HG03469 (cell line): Measurements from ENCODE around the gene BICD1.
"Not testable (repeated sequence)": the region's sequence is repeated elsewhere in the genome, so short reads cannot be mapped to it uniquely, and the experiment has no call there.

Experiments
- ATAC-seq: cut with Tn5 transposase; IDR thresholded peaks from one replicate; pipeline ENCODE4 v1.9.1; 2021; ENCODE audit warnings: mild to moderate bottlenecking, moderate library complexity, moderate number of reproducible peaks; ENCODE audit not compliant: unreplicated experiment

BICD1 gene

DNA sequence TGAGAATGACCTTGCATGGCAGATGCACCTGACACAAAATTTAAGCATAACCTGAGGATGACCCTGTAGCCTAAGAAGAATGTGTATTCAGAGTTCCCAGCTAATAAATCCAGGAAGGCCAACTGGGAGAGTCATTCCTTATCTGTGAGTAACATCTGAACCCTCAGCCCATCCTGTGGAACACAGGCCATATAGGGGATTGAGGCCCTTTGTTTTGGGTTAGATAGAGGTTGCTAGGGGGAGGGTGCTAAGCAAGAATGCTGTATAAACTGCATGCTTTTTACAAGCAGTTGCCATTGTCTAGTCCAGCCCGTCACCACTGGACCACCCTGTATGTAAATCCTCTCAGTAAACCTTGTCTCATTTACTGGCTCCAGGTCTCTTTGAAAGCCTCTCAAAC, 77.0 kb downstream of the BICD1 start:
- ATAC-seq, result no peak

DNA sequence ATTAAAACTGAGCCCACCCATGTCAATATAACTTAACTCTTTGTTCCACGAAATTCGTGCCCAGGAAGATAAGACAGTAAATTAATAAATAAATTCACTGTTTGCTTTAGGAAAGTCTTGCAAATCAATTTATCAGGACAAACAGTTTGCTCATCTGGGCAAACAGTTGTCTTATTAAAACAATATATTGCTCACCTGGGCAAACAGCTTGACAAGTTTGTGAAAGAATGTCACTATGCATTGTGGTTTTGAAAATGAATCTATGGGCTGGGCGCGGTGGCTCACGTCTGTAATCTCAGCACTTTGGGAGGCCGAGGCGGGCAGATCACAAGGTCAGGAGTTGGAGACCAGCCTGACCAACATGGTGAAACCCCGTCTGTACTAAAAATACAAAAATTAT, 80.5 kb downstream of the BICD1 start:
- not testable (repeated sequence) for ATAC-seq

DNA sequence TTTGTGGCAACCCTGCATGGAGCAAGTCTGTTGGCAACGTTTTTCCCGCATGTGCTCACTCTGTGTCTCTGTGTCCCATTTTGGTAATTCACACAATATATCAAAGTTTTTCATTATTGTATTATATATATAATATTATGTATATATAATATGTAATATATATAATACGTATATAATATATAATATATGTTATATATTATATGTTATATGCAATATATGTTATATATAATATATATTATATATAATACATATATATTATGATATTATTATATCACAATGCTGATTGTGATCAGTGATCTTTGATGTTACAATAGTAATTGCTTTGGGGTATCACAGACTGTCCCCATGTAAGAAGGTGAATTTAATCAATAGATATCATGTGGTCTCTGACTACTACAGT, 84.8 kb downstream of the BICD1 start:
- ATAC-seq, result no peak

DNA sequence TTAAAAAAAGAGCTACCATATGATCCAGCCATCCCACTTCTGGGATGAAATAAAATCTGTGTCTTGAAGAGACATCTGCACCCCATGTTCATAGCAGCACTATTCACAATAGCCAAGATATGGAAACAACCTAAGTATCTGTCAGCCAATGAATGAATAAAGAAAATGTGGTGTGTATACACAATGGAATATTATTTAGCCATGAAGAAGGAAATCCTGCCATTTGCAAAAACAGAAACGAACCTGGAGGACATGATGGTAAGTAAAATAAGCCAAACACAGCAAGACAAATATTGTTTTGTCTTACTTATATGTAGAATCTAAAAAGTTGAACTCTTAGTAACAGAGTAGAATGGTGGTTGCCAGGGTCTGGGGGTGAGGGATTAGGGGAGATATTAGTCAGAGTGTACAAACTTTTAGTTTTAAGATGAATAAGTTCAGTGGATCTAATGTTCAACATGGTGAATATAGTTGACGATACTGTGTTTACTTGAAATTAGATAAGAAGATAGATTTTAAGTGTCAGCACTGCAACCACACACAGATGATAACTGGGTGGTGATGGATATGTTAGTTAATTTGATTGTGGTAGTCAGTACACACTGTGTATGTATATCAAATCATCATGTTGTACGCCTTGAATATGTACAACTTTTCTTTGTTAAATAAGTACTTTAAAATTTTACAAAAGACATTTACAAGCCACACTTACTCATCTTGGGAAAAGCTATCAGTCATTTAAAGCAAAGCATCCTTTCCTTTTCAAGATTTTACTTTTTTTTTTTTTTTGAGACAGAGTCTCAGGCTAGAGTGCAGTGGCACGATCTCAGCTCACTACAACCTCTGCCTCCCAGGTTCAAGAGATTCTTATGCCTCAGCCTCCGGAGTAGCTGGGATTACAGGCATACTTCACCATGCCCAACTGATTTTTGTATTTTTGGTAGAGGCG, 89.9 kb downstream of the BICD1 start:
- no peak for ATAC-seq

DNA sequence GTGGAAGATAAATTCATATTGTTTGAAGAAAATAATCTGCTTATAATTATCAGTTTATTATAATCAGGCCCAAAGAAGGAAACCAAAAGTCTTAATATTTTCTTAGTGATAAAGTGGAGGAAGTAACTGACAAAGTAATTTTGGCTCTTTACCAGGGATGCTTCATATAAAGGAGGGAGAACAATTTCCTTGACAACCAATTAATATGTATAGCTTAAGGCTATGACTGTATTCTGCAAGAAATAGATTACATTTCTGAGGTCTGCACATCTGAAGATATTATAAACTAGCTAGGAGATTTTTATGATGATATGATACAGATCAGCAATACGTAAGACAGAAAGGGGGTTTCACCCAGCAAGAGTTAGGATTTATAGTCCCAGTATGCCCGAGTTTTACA, 90.8 kb downstream of the BICD1 start:
- no peak for ATAC-seq

DNA sequence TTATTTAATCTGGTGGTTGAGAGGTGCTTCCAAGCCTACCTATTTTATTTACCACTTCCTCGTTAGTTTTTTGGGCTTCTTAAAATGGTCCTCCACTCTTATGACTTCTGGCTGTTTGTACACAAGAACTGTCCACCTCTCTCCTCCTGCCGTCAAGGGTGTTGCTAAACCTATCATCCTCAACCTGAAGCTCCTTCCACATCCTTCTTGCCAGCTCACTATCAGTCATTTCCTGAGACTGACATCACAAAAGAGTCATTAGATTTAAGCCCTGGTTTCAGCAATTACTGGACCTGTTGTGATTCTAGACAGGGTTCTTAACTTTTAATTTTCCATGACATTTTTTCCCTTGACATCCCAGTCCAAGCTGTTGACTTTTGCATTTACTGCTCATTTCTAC, 91.9 kb downstream of the BICD1 start:
- no peak for ATAC-seq

DNA sequence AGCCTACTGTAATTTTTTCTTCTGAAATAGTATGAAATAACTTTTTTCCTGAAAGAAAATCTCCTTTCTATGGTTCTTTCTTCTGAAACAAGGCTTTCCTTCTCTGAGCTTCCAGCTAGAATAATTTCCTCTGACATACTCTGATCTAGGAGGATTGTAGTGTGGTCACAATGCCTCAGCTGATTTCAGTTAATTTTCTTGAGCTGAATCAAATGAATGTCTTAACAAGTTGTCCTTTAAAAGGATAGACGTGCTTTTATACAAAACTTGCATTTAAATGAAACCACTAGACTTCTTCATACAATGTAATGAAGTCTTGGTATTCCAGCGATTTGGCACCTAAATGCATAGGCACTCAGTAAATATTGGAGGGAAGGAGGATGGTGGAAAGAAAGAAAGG, 94.4 kb downstream of the BICD1 start:
- no peak for ATAC-seq

DNA sequence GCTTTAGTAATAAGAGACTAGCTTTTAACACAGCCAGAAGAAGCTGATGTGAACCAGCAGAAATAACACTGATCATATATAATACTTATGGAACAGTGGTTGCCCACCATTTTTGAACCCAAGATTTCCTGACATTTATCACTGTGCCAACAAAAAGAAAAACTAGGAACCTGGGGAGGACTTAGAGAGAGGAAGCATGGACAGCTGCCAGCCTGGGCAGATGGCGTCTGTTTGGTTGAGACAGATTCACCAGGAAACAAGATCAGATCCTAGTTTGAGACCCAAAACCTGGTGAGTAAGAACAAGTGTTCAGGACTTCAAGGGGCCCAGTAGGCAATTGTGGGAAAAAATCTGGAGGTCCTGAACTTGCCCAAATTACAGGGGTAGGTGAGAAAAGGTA, 95.3 kb downstream of the BICD1 start:
- ATAC-seq, result no peak

DNA sequence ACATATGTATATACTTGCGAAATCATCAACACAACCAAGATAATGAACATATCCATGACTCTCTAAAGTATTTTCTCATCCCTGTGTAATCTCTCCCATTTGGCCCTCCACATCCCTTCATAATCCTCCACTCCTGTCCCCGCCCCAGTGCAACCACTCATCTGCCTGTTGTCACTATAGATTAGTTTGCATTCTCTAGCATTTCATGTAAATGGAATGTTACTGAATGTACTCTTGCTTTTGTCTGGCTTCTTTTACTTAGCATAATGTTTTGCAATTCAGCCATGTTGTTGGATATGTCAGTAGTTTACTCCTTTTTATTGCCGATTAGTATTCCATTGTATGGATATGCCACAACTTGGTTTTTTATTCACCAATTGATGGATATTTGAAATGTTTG, 99.1 kb downstream of the BICD1 start:
- ATAC-seq, result no peak

DNA sequence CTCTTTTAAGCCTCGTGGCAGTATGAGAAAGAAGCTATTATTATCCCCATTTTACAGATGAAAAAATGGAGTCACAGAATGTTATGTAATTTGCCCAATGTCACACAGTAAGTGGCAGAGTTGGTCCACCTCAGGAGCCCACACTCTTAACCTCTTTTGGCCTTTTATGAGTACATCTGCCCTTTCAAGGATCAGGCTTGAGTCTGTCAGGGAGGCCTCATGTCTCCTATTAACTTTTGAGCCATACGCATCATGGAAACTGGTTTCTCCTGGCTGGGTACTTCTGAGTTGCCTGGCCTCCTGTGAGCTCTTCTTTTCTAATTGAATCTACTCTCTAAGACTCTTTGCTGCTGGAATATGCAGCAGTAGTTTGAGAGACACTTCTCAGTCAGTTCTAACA, 101.7 kb downstream of the BICD1 start:
- no peak for ATAC-seq

DNA sequence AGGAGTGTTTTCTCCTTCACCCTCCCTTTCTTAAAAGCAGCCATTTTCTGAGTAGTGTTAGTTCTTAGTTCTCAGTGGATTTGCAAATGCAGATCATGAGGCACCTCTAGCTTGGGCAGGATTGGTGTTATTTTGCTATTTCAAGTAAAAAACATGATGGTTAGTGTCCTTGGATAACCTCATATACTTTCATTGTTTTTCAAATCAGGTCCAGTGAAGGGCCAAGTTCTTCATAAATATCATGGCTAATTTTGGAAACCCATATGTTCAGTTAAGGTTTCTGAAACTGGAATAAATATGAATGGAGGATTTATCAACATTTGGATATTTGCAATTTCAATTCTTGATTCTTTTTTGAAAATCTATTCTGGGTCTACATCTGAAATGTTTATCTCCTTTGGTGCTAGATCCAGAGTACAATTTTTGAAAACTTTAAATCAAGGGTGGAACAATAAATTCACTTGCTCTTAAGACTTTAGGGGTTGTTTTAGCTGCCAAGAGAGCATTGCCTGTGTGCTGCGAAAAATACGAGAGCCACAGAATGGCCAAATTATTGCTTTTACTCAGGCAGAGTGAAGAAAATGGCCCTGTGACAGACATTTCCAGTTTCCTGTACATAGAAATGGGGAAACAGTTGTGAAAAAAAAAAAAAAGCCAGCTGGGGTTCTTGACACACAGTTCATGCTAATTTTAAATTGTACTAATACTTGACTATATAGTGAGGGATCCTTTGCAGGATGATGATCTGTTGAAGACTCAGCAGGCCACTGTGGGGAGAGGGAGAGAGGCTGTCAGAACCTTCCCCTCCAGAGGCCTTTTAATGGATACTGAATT, 104.6 kb downstream of the BICD1 start:
- ATAC-seq, result no peak

DNA sequence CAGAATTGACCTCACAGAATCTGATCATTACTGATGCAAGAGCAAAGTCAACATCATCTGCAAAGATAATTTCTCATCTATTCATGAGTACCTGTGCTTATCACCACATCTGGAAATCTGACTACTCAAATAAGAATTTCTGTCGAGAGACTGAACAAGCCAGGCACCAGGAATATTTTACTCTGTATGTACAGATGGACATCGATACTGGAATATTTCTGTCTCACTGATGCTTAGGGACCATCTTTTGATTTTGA, 105.2 kb downstream of the BICD1 start:
- ATAC-seq, result no peak

DNA sequence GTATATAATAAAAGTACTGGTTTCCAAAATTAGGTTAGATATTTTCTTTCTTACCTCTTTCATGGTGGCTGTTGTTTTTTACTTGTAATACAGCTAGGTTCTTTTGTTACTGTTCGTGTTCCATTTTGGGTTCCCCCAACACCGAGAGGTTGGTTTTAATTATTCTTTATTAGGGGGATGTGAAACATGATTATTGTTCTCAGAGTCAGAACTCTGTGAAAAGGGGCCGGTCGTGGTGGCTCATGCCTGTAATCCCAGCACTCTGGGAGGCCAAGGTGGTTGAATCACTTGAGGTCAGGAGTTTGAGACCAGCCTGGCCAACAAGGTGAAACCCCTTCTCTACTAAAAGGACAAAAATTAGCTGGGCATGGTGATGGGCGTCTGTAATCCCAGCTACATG, 108.1 kb downstream of the BICD1 start:
- ATAC-seq, result no peak

DNA sequence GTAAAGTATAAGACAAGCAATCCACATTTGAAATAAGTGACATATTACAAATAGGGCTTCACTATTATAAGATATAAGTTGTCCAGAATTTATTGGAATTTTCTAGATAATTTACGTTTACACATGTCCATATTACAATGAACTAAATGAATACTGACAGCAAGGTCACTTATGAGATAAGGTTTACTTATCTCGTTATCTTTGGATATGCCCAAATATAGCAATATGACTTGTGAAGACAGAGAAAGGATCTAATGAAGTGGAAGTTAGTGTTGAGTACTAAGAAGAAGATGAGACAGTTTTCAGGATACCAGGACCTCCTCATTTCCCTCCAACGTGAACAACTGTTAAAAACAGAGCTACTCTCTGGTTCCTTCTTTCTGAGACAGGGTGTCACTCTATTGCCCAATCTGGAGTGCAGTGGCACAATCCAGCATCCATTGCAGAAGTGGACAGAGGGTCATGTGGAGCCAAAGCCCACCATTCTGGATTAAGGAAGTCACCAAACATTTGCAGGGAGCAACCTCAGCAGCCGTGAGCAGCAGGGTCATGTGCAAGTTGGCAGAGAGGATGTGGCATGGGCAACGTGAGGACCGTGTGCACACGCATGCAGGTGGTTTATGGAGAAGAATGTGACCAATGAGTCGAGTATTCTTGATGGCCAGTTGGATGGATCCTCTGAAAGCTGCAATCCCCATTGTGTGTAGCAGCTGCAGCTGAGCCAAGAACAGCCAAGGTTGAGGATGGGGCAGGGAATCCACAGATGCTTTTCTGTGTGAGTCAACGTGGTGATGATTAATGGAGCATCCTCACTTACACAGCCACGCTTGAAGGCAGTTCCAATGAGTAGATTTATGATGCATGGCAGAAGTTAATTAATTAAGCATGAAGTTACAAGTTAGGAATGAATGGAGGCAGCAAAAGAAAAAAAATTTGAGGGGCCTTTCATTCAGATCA, 111.0 kb downstream of the BICD1 start:
- no peak for ATAC-seq

DNA sequence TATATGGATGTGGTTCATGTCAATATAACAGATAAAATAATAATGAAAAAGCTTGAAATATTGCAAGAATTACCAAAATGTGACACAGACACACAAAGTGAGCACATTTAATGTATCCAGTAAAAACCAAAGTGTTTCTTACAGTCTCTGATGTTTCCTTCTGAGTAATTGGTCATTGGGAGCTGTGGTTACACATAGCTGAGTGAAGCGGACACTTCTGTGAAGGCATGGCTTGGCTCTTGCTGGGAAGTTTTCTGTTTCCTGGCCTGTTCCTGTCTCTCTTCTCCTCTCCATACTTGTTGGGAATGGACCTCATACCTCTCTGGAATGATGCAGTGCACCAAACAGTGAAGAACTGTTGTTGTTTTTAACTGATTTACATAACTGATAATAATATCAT, 117.3 kb downstream of the BICD1 start:
- no peak for ATAC-seq

DNA sequence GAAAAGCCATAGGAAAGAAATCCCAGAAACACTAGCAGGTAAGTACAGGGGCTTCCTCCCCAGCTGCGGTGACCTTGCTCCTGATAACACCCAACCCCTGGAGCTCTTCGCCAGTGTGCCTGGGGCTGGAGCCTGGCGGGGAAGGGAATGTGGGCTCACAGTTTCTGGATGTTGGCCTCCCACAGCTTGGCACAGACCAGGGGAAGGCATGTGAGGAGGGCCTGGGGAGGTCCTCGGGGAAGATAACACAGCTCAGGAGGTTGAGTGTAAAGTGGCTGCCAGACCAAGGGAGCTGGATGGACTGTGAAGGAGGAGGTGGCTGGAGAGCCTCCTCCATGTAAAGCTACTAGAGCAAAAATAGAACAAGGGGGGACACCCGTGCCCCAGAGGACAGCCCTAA, 120.1 kb downstream of the BICD1 start:
- ATAC-seq, result no peak

DNA sequence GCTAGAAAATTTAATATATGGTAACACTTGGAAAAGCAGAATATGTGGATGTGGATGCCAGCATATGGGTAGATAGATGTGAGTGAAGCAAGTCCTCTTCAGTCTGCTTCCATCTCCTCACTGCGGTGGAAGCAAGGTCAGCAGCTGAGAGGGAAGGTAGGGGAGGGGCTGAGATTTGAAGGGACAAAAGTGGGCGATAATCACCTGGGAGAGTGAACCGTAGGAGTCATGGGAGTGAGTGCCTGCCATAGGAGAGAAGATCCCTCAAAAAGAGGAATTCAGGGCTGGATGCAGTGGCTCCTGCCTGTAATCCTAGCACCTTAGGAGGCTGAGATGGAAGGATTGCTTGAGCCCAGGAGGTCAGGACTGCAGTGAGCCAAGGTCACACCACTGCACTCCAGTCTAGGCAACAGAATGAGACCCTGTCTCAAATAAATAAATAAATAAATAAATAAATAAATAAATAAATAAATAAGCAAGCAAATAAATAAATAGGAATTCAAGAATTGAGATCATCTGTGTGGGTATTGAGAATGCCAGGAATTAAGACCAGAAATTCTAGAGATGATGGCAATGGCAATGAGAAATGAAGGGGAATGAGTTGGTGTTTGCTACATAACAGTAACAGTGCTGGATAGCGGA, 123.4 kb downstream of the BICD1 start:
- ATAC-seq, result no peak

DNA sequence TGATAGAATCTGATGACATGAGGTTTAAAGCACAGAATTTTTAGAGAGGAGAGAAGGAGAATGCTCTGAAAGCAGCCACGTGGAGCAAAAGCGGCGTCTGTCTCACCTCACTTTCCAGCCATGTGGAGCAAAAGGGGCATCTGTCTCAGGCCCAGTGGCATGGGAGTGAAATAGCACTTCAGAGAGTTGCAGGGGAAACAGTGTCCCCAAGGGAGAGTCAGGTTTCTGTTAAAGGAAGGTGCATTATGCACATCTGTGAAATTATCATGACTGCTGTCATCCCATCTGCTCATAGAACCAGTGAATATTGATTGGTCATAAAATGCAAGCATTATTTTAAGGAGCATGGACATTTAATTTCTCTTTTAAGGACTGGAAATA, 124.0 kb downstream of the BICD1 start:
- no peak for ATAC-seq

DNA sequence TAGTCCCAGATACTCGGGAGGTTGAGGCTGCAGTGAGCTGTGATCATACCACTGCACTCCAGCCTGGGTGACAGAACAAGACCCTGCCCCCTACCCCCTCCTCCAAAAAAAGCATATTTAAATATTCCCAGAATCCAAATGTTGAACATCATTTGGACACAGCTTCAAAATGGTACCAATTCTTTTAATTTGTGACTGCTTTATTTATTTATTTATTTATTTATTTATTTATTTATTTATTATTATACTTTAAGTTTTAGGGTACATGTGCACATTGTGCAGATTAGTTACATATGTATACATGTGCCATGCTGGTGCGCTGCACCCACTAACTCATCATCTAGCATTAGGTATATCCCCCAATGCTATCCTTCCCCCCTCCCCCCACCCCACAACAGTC, 124.7 kb downstream of the BICD1 start:
- not testable (repeated sequence) for ATAC-seq

DNA sequence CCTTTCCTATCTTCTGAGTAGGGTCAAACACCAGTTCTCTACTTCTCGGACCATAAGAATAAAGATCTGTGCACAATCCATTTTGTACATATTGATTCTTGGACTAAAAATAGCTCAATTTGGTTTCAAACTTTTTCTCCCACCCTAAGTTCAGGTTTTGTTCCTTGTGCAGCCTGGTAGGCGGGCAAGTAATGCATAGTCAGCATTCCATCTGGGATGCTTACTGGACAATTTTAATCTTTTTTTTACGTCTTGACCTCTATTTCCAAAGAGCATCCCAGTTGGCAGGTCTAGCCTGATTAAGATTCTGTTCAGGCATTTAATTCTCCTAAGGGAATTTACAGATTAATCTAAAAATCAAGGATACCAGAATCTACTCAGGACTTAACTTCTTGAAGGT, 126.9 kb downstream of the BICD1 start:
- ATAC-seq, result no peak

DNA sequence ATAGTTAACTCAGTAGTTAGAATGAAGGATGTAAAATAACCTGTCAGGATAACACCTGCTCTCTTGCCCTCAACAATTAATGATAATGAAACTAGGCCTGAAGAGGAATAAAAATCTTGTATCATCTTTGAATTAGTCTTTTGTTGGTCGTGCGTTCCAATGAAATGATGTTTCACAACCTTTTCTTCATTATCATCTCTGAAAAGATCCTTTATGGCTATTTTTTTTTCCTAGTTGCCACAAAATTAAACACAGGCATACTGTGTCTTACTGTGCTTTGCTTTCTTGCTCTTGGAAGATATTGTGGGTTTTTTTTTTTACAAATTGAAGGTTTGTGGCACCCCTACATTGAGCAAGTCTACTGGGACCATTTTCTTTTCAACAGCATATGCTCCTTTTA, 128.6 kb downstream of the BICD1 start:
- no peak for ATAC-seq
